Spleen (tissue), 11 donors: ENCODE measurements around the gene PBXIP1. TPM values are rescaled to one million over a fixed set of nuclear protein-coding genes. Genes with fewer than 3 reads are reported as not detected.
"Not testable (repeated sequence)": the region's sequence is repeated elsewhere in the genome, so short reads cannot be mapped to it uniquely, and the experiment has no call there.

Experiments
- DNase-seq: peaks from one replicate; pipeline ENCODE4 v3.0.0-alpha.2; 2020
- H3K27ac ChIP-seq, 8 donors: fragments of 200-600 bp; sonication (generic) in 7 of 8; 1 replicate in 4 of 8; 2 replicates in 4 of 8; pipeline versions ENCODE4 v1.5.0 to v1.8.0; 2016 to 2021; ENCODE audit warnings: inconsistent platforms in 4 of 8, mild to moderate bottlenecking in 4 of 8, moderate library complexity in 1 of 8
- H3K27me3 ChIP-seq, 7 donors: fragments of 200-600 bp; sonication (generic) in 6 of 7; replicated peaks in 1 of 7; 1 replicate in 4 of 7; 2 replicates in 3 of 7; pipeline versions ENCODE4 v1.5.0 to v1.8.0; 2016 to 2021; ENCODE audit warnings: inconsistent platforms in 3 of 7, mild to moderate bottlenecking in 1 of 7
- H3K36me3 ChIP-seq, 6 donors: fragments of 200-600 bp; sonication (generic) in 5 of 6; 1 replicate in 4 of 6; 2 replicates in 2 of 6; pipeline versions ENCODE4 v1.5.0 to v1.8.0; 2016 to 2021; ENCODE audit warnings: inconsistent platforms in 2 of 6
- H3K4me1 ChIP-seq, 6 donors: fragments of 200-600 bp; sonication (generic) in 5 of 6; 1 replicate in 3 of 6; 2 replicates in 3 of 6; pipeline versions ENCODE4 v1.5.0 to v1.8.0; 2016 to 2021; ENCODE audit warnings: inconsistent platforms in 3 of 6
- H3K4me3 ChIP-seq, 8 donors: fragments of 200-600 bp; sonication (generic) in 7 of 8; 1 replicate in 4 of 8; 2 replicates in 4 of 8; pipeline versions ENCODE4 v1.5.0 to v1.8.0; 2016 to 2021; ENCODE audit warnings: inconsistent platforms in 4 of 8, mild to moderate bottlenecking in 4 of 8, moderate library complexity in 2 of 8
- H3K9me3 ChIP-seq, 8 donors: fragments of 200-600 bp; sonication (generic) in 7 of 8; 1 replicate in 4 of 8; 2 replicates in 4 of 8; pipeline versions ENCODE4 v1.5.0 to v1.8.0; 2016 to 2021; ENCODE audit warnings: inconsistent platforms in 4 of 8
- POLR2A ChIP-seq, 3 donors: fragments of 450-650 bp; IDR thresholded peaks; one replicate each; pipeline ENCODE4 v1.5.1; 2017; ENCODE audit warnings: antibody characterized with exemption in 3 of 3, mild to moderate bottlenecking in 1 of 3
- POLR2AphosphoS5 ChIP-seq, 3 donors: sonication (generic); formaldehyde crosslinking; IDR thresholded peaks; one replicate each; pipeline ENCODE4 v1.5.1; 2017; ENCODE audit warnings: antibody characterized with exemption in 3 of 3
- WGBS, 5 donors: extraction: QIAGEN DNeasy Blood & Tissue Kit in 3 of 5; methylation state at CpG; one replicate each; pipeline versions ENCODE4 v1.1.5 to v1.1.7; 2013 to 2018; 5-methylcytosine and 5-hydroxymethylcytosine counted together
- intact Hi-C: fragments of 100-400 bp; cut with DNase I; formaldehyde crosslinking; loops from one replicate; pipeline ENCODE4 v1.15.0; 2023; ENCODE audit warnings: low total_unique reads
- polyA plus RNA-seq, 3 donors: library from polyadenylated mRNA; stranded (reverse); fragments of 200-250 nt; gene quantifications; one replicate each; pipeline ENCODE4 v1.2.1, GENCODE V29; 2013
- total RNA-seq, 7 donors: library from RNA; depleted of rRNA in 3 of 7; stranded (reverse); fragments of >200 nt in 3 of 7; fragmentation: NEBNext Ultra II Directional in 4 of 7; extraction: Animal tissue kit (Norgen Biotek cat#: 25700) in 4 of 7; gene quantifications; one replicate each; pipeline versions ENCODE4 v1.1.0 to v1.2.1, GENCODE V29; 2016 to 2021
- TF ChIP-seq, protein P1 (sequence below), 11 experiments: fragments of 200-600 bp in 7 of 11; fragments of 450-650 bp in 4 of 11; sonication (generic) in 4 of 11; IDR thresholded peaks in 8 of 11; conservative IDR thresholded peaks in 3 of 11; 1 replicate in 7 of 11; 2 replicates in 4 of 11; pipeline versions ENCODE4 v1.4.0 to v1.8.0; 2016 to 2021; ENCODE audit warnings: antibody characterized with exemption in 11 of 11, inconsistent platforms in 4 of 11, mild to moderate bottlenecking in 1 of 11
- donor health status: healthy with polysubstance abuse.
- donor health status: DM: no; HTN: no; CAD: no; lungs with moderate emphysema.
- donor health status: DM: no; HTN: no; CAD: no.
- donor health status: Bipolar disorder and iron deficiency.
- donor health status: healthy.
- donor health status: DM: no; HTN: no; CAD: no.
- donor health status: DM: yes; HTN: yes; CAD: no.

Gene PBXIP1
- total and polyA plus RNA-seq, 10 donors: 55.5 to 125 (median 89.5) TPM

DNA sequence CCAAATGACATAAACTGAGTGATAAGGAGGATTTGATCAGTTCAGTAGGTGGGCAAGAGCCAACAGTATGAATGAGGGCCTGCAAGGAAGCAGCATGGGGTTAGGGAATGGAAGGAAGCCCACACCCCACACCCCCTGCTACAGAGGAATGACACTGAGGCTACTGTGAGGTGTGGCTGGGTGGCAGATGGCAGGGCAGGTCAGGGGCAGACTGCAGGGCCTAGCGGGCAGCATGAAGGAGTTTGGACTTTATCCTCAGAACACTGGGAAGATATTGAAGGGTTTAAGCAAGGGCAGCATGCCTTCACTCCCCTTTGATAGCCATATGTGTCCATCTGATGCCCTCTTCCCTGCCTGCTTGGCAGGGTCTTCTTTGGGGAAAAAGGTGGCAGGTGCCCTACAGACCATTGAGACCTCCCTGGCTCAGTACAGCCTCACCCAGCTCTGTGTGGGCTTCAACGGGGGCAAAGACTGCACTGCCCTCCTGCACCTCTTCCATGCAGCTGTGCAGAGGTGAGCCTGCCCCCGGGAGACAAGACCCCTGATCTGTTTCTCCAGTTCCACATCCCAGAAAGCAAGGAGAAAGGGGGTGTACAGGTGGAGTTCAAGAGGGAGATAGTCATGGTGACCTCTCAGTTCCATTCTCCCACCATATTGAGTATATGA, 33.4 kb upstream of the PBXIP1 start:
- Histone ChIP-seq H3K4me3 (no peak overlapping the region), H3K27ac (no peak overlapping the region), H3K9me3 (no peaks in the 10 kb centered on the region), H3K36me3 (peaks cover 0 to 83% (median 42%) of the 10 kb centered on the region in 6 donors), H3K27me3 (no peaks in the 10 kb centered on the region), H3K4me1 (peaks cover 2 to 56% (median 14%) of the 10 kb centered on the region in 6 donors)
- TF ChIP-seq, protein P1, sequence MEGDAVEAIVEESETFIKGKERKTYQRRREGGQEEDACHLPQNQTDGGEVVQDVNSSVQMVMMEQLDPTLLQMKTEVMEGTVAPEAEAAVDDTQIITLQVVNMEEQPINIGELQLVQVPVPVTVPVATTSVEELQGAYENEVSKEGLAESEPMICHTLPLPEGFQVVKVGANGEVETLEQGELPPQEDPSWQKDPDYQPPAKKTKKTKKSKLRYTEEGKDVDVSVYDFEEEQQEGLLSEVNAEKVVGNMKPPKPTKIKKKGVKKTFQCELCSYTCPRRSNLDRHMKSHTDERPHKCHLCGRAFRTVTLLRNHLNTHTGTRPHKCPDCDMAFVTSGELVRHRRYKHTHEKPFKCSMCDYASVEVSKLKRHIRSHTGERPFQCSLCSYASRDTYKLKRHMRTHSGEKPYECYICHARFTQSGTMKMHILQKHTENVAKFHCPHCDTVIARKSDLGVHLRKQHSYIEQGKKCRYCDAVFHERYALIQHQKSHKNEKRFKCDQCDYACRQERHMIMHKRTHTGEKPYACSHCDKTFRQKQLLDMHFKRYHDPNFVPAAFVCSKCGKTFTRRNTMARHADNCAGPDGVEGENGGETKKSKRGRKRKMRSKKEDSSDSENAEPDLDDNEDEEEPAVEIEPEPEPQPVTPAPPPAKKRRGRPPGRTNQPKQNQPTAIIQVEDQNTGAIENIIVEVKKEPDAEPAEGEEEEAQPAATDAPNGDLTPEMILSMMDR (IDR thresholded peaks at IDR 0.05 in 8 of 11, conservative IDR thresholded peaks at IDR 0.05 in 3 of 11): no peak
- TF ChIP-seq POLR2A (IDR thresholded peaks at IDR 0.05) (no peak), POLR2AphosphoS5 (IDR thresholded peaks at IDR 0.05) (no peak)
- WGBS, 5 donors: 84 to 100% (median 90%) methylated on average over 2 to 3 of the region's 3 CpGs
- intact Hi-C loops: no loop called here
- peak; percentile 32 for DNase-seq

- Histone ChIP-seq H3K36me3 (peaks cover 0 to 80% (median 42%) of the 10 kb centered on the region in 6 donors), H3K9me3 (no peaks in the 10 kb centered on the region), H3K4me3 (no peak overlapping the region), H3K4me1 (peaks cover 11 to 66% (median 23%) of the 10 kb centered on the region in 6 donors), H3K27me3 (no peaks in the 10 kb centered on the region), H3K27ac (no peak overlapping the region)
- intact Hi-C loops: no loop called here
- WGBS, 5 donors: 91 to 94% (median 93%) methylated on average over 16 to 17 of the region's 17 CpGs
- DNase-seq: peak; percentile 64
- TF ChIP-seq POLR2A (IDR thresholded peaks at IDR 0.05): no peak
- TF ChIP-seq, protein P1 (IDR thresholded peaks at IDR 0.05 in 8 of 11, conservative IDR thresholded peaks at IDR 0.05 in 3 of 11): no peak
- TF ChIP-seq POLR2AphosphoS5 (IDR thresholded peaks at IDR 0.05): no peak
These were observed 32.4 kb upstream of the PBXIP1 start for GRCh38 chr1:154988058-154988954.

- H3K36me3 ChIP-seq: peaks cover 0 to 70% (median 42%) of the 10 kb centered on the region in 6 donors
- DNase-seq: peak; percentile 47
These were observed 31.4 kb upstream of the PBXIP1 start for GRCh38 chr1:154987326-154987725.

DNA sequence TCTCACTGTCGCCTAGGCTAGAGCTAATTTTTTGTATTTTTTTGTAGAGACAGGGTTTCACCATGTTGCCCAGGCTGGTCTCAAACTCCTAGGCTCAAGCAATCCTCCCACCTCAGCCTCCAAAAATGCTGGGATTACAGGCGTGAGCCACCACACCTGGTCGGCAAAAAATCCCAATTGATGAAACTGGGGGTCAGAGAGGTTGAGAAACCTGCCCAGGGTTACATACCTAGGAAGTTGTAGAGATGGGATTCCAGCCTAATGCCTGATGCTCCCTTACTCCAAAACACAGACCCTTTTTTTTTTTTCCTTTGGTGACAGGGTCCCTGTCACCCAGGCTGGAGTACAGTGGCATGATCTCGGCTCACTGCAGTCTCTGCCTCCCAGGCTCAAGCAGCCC, 30.8 kb upstream of the PBXIP1 start:
- H3K27me3 ChIP-seq, H3K9me3 ChIP-seq, H3K27ac ChIP-seq, DNase-seq, intact Hi-C loops, H3K4me3 ChIP-seq: not testable (repeated sequence)
- peaks cover 0 to 64% (median 41%) of the 10 kb centered on the region in 6 donors for H3K36me3 ChIP-seq
- 91 to 96% (median 92%) methylated on average over 4 of the region's 4 CpGs for WGBS, 5 donors
- H3K4me1 ChIP-seq: peaks cover 11 to 80% (median 35%) of the 10 kb centered on the region in 6 donors

More at GRCh38 chr1:154987326-154987725, 31.4 kb upstream of the PBXIP1 start:
- Histone ChIP-seq H3K9me3 (no peaks in the 10 kb centered on the region), H3K4me1 (peaks cover 11 to 74% (median 29%) of the 10 kb centered on the region in 6 donors), H3K4me3 (no peak overlapping the region), H3K27me3 (no peaks in the 10 kb centered on the region), H3K27ac (no peak overlapping the region)
- 72 to 95% (median 88%) methylated on average over 6 of the region's 6 CpGs for WGBS, 5 donors
- intact Hi-C loops: no loop called here
- TF ChIP-seq, protein P1 (IDR thresholded peaks at IDR 0.05 in 8 of 11, conservative IDR thresholded peaks at IDR 0.05 in 3 of 11): no peak
- TF ChIP-seq POLR2AphosphoS5 (IDR thresholded peaks at IDR 0.05) (no peak), POLR2A (IDR thresholded peaks at IDR 0.05) (no peak)
